Measurements from ENCODE around the gene HOGA1.

Gene HOGA1

GRCh38 chr10:97548828-97549455 is 35.2 kb upstream of the HOGA1 start:
- H3K4me2 ChIP-seq (ENCODE audit: low read length) = no peak overlapping the region
- H3K79me2 ChIP-seq (ENCODE audit: insufficient read depth, low read length) = no peaks in the 10 kb centered on the region
- H3K27me3 ChIP-seq (ENCODE audit: insufficient read depth, low read length) = no peaks in the 10 kb centered on the region
- no peak overlapping the region for H2AFZ ChIP-seq (ENCODE audit: low read length)
- no peaks in the 10 kb centered on the region for H3K4me1 ChIP-seq (ENCODE audit: insufficient read depth, low read length, severe bottlenecking)
- H3K9me3 ChIP-seq (ENCODE audit: low read length) = no peaks in the 10 kb centered on the region
- no peak overlapping the region for H3K9ac ChIP-seq (ENCODE audit: low read length)
- no peaks in the 10 kb centered on the region for H3K9me2 ChIP-seq (ENCODE audit: low read depth, low read length)
- H3K36me3 ChIP-seq (ENCODE audit: insufficient read depth, low read length) = no peaks in the 10 kb centered on the region
- H3K4me3 ChIP-seq (ENCODE audit: low read depth, low read length, poor library complexity, severe bottlenecking) = no peak overlapping the region
- H3F3A ChIP-seq (ENCODE audit: insufficient read depth, low read length) = no peaks in the 10 kb centered on the region
- TF ChIP-seq CTCF (IDR thresholded peaks at IDR 0.05; ENCODE audit: low read length) (no peak), EZH2 (IDR thresholded peaks at IDR 0.05; ENCODE audit: borderline replicate concordance, low read length) (no peak)
- no peak overlapping the region for H3K27ac ChIP-seq (ENCODE audit: low read depth, low read length, poor library complexity, severe bottlenecking)
- H4K20me1 ChIP-seq (ENCODE audit: insufficient read depth, low read length) = no peaks in the 10 kb centered on the region

GRCh38 chr10:97549587-97550322 is 34.4 kb upstream of the HOGA1 start:
- no peak overlapping the region for H3K4me3 ChIP-seq (ENCODE audit: low read depth, low read length, poor library complexity, severe bottlenecking)
- no peak overlapping the region for H2AFZ ChIP-seq (ENCODE audit: low read length)
- H3K36me3 ChIP-seq (ENCODE audit: insufficient read depth, low read length) = no peaks in the 10 kb centered on the region
- no peak for TF ChIP-seq EZH2 (IDR thresholded peaks at IDR 0.05; ENCODE audit: borderline replicate concordance, low read length)
- TF ChIP-seq CTCF (IDR thresholded peaks at IDR 0.05; ENCODE audit: low read length) = no peak
- H3K27me3 ChIP-seq (ENCODE audit: insufficient read depth, low read length) = no peaks in the 10 kb centered on the region
- no peaks in the 10 kb centered on the region for H3K4me1 ChIP-seq (ENCODE audit: insufficient read depth, low read length, severe bottlenecking)
- H3K27ac ChIP-seq (ENCODE audit: low read depth, low read length, poor library complexity, severe bottlenecking) = no peak overlapping the region
- H3K4me2 ChIP-seq (ENCODE audit: low read length) = no peak overlapping the region
- no peaks in the 10 kb centered on the region for H4K20me1 ChIP-seq (ENCODE audit: insufficient read depth, low read length)
- H3K79me2 ChIP-seq (ENCODE audit: insufficient read depth, low read length) = no peaks in the 10 kb centered on the region
- H3K9me3 ChIP-seq (ENCODE audit: low read length) = no peaks in the 10 kb centered on the region
- H3K9ac ChIP-seq (ENCODE audit: low read length) = no peak overlapping the region
- no peaks in the 10 kb centered on the region for H3K9me2 ChIP-seq (ENCODE audit: low read depth, low read length)
- H3F3A ChIP-seq (ENCODE audit: insufficient read depth, low read length) = no peaks in the 10 kb centered on the region

GRCh38 chr10:97550336-97551149 is 33.6 kb upstream of the HOGA1 start:
- H3K9ac ChIP-seq (ENCODE audit: low read length) = no peak overlapping the region

More at GRCh38 chr10:97550336-97551149, 33.6 kb upstream of the HOGA1 start:
- TF ChIP-seq EZH2 (IDR thresholded peaks at IDR 0.05; ENCODE audit: borderline replicate concordance, low read length) (no peak), CTCF (IDR thresholded peaks at IDR 0.05; ENCODE audit: low read length) (no peak)
- no peaks in the 10 kb centered on the region for H3K79me2 ChIP-seq (ENCODE audit: insufficient read depth, low read length)
- H3K27me3 ChIP-seq (ENCODE audit: insufficient read depth, low read length) = no peaks in the 10 kb centered on the region
- no peaks in the 10 kb centered on the region for H3K9me3 ChIP-seq (ENCODE audit: low read length)
- H4K20me1 ChIP-seq (ENCODE audit: insufficient read depth, low read length) = no peaks in the 10 kb centered on the region
- no peaks in the 10 kb centered on the region for H3F3A ChIP-seq (ENCODE audit: insufficient read depth, low read length)
- H3K27ac ChIP-seq (ENCODE audit: low read depth, low read length, poor library complexity, severe bottlenecking) = no peak overlapping the region
- H3K4me1 ChIP-seq (ENCODE audit: insufficient read depth, low read length, severe bottlenecking) = no peaks in the 10 kb centered on the region
- H3K36me3 ChIP-seq (ENCODE audit: insufficient read depth, low read length) = no peaks in the 10 kb centered on the region
- no peak overlapping the region for H3K4me3 ChIP-seq (ENCODE audit: low read depth, low read length, poor library complexity, severe bottlenecking)
- no peaks in the 10 kb centered on the region for H3K9me2 ChIP-seq (ENCODE audit: low read depth, low read length)
- no peak overlapping the region for H3K4me2 ChIP-seq (ENCODE audit: low read length)
- no peak overlapping the region for H2AFZ ChIP-seq (ENCODE audit: low read length)
